ENCODE results near the gene COMT. TPM values are rescaled to one million over a fixed set of nuclear protein-coding genes. Genes with fewer than 3 reads are reported as not detected.

The COMT gene
- total and polyA plus RNA-seq, 9 donors = 23.1 to 200 (median 161) TPM

GRCh38 chr22:19992921-19993355 is 51.4 kb downstream of the COMT start:
- TF ChIP-seq EP300 (IDR thresholded peaks at IDR 0.05) = no peak
- TF ChIP-seq, protein P1, sequence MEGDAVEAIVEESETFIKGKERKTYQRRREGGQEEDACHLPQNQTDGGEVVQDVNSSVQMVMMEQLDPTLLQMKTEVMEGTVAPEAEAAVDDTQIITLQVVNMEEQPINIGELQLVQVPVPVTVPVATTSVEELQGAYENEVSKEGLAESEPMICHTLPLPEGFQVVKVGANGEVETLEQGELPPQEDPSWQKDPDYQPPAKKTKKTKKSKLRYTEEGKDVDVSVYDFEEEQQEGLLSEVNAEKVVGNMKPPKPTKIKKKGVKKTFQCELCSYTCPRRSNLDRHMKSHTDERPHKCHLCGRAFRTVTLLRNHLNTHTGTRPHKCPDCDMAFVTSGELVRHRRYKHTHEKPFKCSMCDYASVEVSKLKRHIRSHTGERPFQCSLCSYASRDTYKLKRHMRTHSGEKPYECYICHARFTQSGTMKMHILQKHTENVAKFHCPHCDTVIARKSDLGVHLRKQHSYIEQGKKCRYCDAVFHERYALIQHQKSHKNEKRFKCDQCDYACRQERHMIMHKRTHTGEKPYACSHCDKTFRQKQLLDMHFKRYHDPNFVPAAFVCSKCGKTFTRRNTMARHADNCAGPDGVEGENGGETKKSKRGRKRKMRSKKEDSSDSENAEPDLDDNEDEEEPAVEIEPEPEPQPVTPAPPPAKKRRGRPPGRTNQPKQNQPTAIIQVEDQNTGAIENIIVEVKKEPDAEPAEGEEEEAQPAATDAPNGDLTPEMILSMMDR (IDR thresholded peaks at IDR 0.05) = no peak
- TF ChIP-seq POLR2A (IDR thresholded peaks at IDR 0.05) = no peak
- 45 to 63% (median 54%) methylated on average over 6 of the region's 6 CpGs for WGBS, 3 donors
- Histone ChIP-seq H3K9me3 (no peaks in the 10 kb centered on the region), H3K4me1 (ENCODE audit: insufficient read depth) (peaks cover 4% of the 10 kb centered on the region), H3K27me3 (no peaks in the 10 kb centered on the region), H3K36me3 (no peaks in the 10 kb centered on the region), H3K4me3 (no peak overlapping the region), H3K27ac (no peak overlapping the region)
- DNase-seq = peak in 2 of 5 donors; percentile 6 to 31
- intact Hi-C loops (cut with DNase I) = no loop called here

DNA sequence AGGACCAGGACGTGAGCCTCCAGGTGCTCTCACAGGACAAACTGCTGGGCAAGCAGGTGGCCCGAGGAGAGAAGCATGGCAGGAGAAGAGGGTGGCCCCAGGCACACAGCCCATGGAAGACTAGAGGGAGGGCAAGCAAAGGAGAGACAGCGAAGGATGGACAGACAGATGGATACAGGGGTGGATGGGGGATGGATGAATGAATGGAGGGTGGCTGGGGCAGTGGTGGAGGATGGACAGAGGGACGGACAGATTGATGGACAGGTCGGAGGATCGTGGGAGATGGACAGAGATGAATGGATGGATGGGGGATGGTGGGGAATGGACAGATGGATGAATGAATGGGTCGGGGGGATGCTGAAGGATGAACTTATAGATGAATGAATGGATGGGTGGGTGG is 52.4 kb downstream of the COMT start:
- 91 to 93% (median 92%) methylated on average over 7 of the region's 7 CpGs for WGBS, 3 donors

GRCh38 chr22:19994851-19995610 is 53.5 kb downstream of the COMT start:
- peaks cover 5% of the 10 kb centered on the region for H3K4me1 ChIP-seq (ENCODE audit: insufficient read depth)
- H3K27ac ChIP-seq = no peak overlapping the region
- no peak overlapping the region for H3K4me3 ChIP-seq

More for the DNA sequence above, 52.4 kb downstream of the COMT start:
- Histone ChIP-seq H3K4me3 (no peak overlapping the region), H3K4me1 (ENCODE audit: insufficient read depth) (peaks cover 4% of the 10 kb centered on the region), H3K27ac (no peak overlapping the region), H3K27me3 (no peaks in the 10 kb centered on the region), H3K36me3 (no peaks in the 10 kb centered on the region), H3K9me3 (no peaks in the 10 kb centered on the region)
- intact Hi-C loops (cut with DNase I) = no loop called here
- TF ChIP-seq EP300 (IDR thresholded peaks at IDR 0.05) (no peak), POLR2A (IDR thresholded peaks at IDR 0.05) (no peak)
- TF ChIP-seq, protein P1 (IDR thresholded peaks at IDR 0.05) = no peak
- DNase-seq = peak in 2 of 5 donors; percentile 14 to 24

DNA sequence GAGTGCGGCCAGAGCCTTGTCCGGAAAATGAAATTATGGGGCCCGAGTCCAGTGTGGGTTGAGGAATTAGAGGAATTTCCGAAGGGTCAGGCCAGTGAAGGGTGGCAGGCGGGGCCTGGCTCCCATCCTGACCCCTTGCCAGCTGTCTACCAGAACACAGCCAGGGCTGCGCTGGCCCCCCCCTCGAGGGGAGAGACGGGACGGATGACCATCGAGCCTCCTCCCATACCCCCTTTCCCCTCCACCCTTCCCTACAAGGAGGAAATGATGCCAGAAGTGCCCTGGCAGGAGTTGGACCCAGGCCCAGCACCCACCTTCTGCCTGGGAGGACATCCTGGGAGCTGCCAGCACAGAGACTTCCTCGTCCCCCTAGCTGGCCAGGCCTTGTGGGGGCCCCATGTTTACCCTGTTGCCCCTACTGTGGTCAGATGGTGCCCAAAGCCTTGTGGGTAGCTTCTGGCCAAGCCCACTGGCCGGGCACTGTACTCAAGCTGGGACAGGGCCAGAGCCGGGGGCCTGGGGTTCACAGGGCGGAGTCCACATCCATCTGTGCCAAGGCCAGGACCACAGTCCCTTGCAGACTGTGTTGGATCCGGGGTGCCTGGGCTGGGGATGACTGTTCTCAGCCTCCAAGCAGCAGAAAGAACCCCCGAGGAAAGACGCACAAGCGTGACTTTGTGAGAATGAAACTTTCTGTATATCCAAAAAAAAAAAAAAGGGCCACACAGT is 54.2 kb downstream of the COMT start:
- intact Hi-C loops (cut with DNase I) = no loop called here
- Histone ChIP-seq H3K36me3 (no peaks in the 10 kb centered on the region), H3K4me1 (ENCODE audit: insufficient read depth) (peaks cover 5% of the 10 kb centered on the region), H3K9me3 (no peaks in the 10 kb centered on the region), H3K27me3 (no peaks in the 10 kb centered on the region), H3K27ac (no peak overlapping the region), H3K4me3 (no peak overlapping the region)
- peak in 1 of 5 donors; percentile 19 for DNase-seq
- WGBS, 3 donors = 43 to 49% (median 43%) methylated on average over 18 of the region's 18 CpGs
- no peak for TF ChIP-seq POLR2A (IDR thresholded peaks at IDR 0.05)
- TF ChIP-seq EP300 (IDR thresholded peaks at IDR 0.05) = no peak
- TF ChIP-seq, protein P1 (IDR thresholded peaks at IDR 0.05) = no peak

More at GRCh38 chr22:19994851-19995610, 53.5 kb downstream of the COMT start:
- DNase-seq = peak in 1 of 5 donors; percentile 6
- Histone ChIP-seq H3K9me3 (no peaks in the 10 kb centered on the region), H3K27me3 (no peaks in the 10 kb centered on the region), H3K36me3 (no peaks in the 10 kb centered on the region)
- TF ChIP-seq, protein P1 (IDR thresholded peaks at IDR 0.05) = no peak
- TF ChIP-seq EP300 (IDR thresholded peaks at IDR 0.05) (no peak), POLR2A (IDR thresholded peaks at IDR 0.05) (no peak)
- 63 to 76% (median 73%) methylated on average over 12 of the region's 12 CpGs for WGBS, 3 donors
- intact Hi-C loops (cut with DNase I) = no loop called here

Data from ovary (tissue), 9 donors.